Uterus (tissue), 4 donors: Measurements from ENCODE around the gene ZNF407. TPM values are rescaled to one million over a fixed set of nuclear protein-coding genes. Genes with fewer than 3 reads are reported as not detected.

Source experiments
- DNase-seq, 2 donors: peaks; one replicate each; pipeline ENCODE4 v3.0.0-alpha.2; 2019 to 2020
- H3K27ac ChIP-seq, 2 donors: fragments of 200-600 bp; sonication (generic); 1 replicate in 1 of 2; 2 replicates in 1 of 2; pipeline ENCODE4 v1.5.1; 2016 to 2018
- H3K27me3 ChIP-seq, 2 donors: fragments of 200-600 bp; sonication (generic); one replicate each; pipeline ENCODE4 v1.5.1; 2018 to 2019; ENCODE audit warnings: control low read depth in 1 of 2
- H3K36me3 ChIP-seq, 2 donors: fragments of 200-600 bp; sonication (generic); one replicate each; pipeline ENCODE4 v1.5.1; 2019; ENCODE audit warnings: control low read depth in 1 of 2
- H3K4me1 ChIP-seq, 2 donors: fragments of 200-600 bp; sonication (generic); one replicate each; pipeline ENCODE4 v1.5.1; 2018 to 2019; ENCODE audit warnings: control low read depth in 1 of 2
- H3K4me3 ChIP-seq, 2 donors: fragments of 200-600 bp; sonication (generic); 1 replicate in 1 of 2; 2 replicates in 1 of 2; pipeline ENCODE4 v1.5.1; 2018 to 2019; ENCODE audit warnings: mild to moderate bottlenecking in 1 of 2
- H3K9me3 ChIP-seq, 2 donors: fragments of 200-600 bp; sonication (generic); one replicate each; pipeline ENCODE4 v1.5.1; 2019; ENCODE audit warnings: control low read depth in 1 of 2
- CTCF ChIP-seq, 4 experiments: fragments of 200-600 bp in 2 of 4; fragments of 450-650 bp in 2 of 4; sonication (generic) in 2 of 4; IDR thresholded peaks; one replicate each; pipeline ENCODE4 v1.5.1; 2016 to 2019; ENCODE audit warnings: antibody characterized with exemption in 4 of 4, mild to moderate bottlenecking in 2 of 4, moderate library complexity in 1 of 4
- POLR2A ChIP-seq, 2 donors: fragments of 450-650 bp; IDR thresholded peaks; one replicate each; pipeline ENCODE4 v1.6.1; 2016; ENCODE audit warnings: antibody characterized with exemption in 2 of 2, mild to moderate bottlenecking in 1 of 2, moderate library complexity in 1 of 2
- intact Hi-C: fragments of 100-400 bp; cut with DNase I; formaldehyde crosslinking; loops from one replicate; pipeline ENCODE4 v1.15.1; 2023; ENCODE audit warnings: low total_unique reads
- total RNA-seq, 4 donors: library from RNA; depleted of rRNA in 3 of 4; stranded (reverse); fragments of >200 nt in 3 of 4; gene quantifications; one replicate each; pipeline versions ENCODE4 v1.1.0 to v1.2.4, GENCODE V29; 2014 to 2023
- donor health status: DM: yes; HTN: yes; CAD: no.

Gene ZNF407
- total RNA-seq, 4 donors from 2014 or later, result 10.6 to 38.9 (median 23.7) TPM

GRCh38 chr18:74669136-74669798, 71.6 kb downstream of the ZNF407 start:
- no peak for TF ChIP-seq POLR2A (IDR thresholded peaks at IDR 0.05)
- DNase-seq, result no peak
- no peaks in the 10 kb centered on the region for H3K27me3 ChIP-seq
- no peak overlapping the region for H3K27ac ChIP-seq
- no peaks in the 10 kb centered on the region for H3K36me3 ChIP-seq
- intact Hi-C loops, result no loop called here
- H3K9me3 ChIP-seq, result no peaks in the 10 kb centered on the region
- no peaks in the 10 kb centered on the region for H3K4me1 ChIP-seq
- no peak overlapping the region for H3K4me3 ChIP-seq

- no peaks in the 10 kb centered on the region for H3K4me1 ChIP-seq
- H3K36me3 ChIP-seq, result no peaks in the 10 kb centered on the region
- H3K4me3 ChIP-seq, result no peak overlapping the region
- H3K27ac ChIP-seq, result no peak overlapping the region
- no peaks in the 10 kb centered on the region for H3K9me3 ChIP-seq
- no peak for TF ChIP-seq POLR2A (IDR thresholded peaks at IDR 0.05)
- no peak for TF ChIP-seq CTCF (IDR thresholded peaks at IDR 0.05)
- H3K27me3 ChIP-seq, result no peaks in the 10 kb centered on the region
- intact Hi-C loops, result no loop called here
- DNase-seq, result no peak
Measured at GRCh38 chr18:74672371-74672770, 74.7 kb downstream of the ZNF407 start.

- intact Hi-C loops, result no loop called here
- Histone ChIP-seq H3K27me3 (no peaks in the 10 kb centered on the region), H3K36me3 (no peaks in the 10 kb centered on the region), H3K9me3 (no peaks in the 10 kb centered on the region), H3K4me3 (no peak overlapping the region), H3K4me1 (no peaks in the 10 kb centered on the region), H3K27ac (no peak overlapping the region)
- no peak for DNase-seq
- no peak for TF ChIP-seq CTCF (IDR thresholded peaks at IDR 0.05)
- TF ChIP-seq POLR2A (IDR thresholded peaks at IDR 0.05), result no peak
Measured at GRCh38 chr18:74674487-74674886, 76.8 kb downstream of the ZNF407 start.

GRCh38 chr18:74679006-74679678, 81.5 kb downstream of the ZNF407 start:
- no peak overlapping the region for H3K27ac ChIP-seq
- intact Hi-C loops, result no loop called here

GRCh38 chr18:74679679-74680076, 82.0 kb downstream of the ZNF407 start:
- H3K4me3 ChIP-seq, result no peak overlapping the region
- no peaks in the 10 kb centered on the region for H3K27me3 ChIP-seq
- H3K36me3 ChIP-seq, result no peaks in the 10 kb centered on the region
- H3K27ac ChIP-seq, result no peak overlapping the region
- no peaks in the 10 kb centered on the region for H3K4me1 ChIP-seq
- intact Hi-C loops, result no loop called here
- DNase-seq, result no peak
- TF ChIP-seq CTCF (IDR thresholded peaks at IDR 0.05), result no peak
- no peak for TF ChIP-seq POLR2A (IDR thresholded peaks at IDR 0.05)
- H3K9me3 ChIP-seq, result no peaks in the 10 kb centered on the region

More at GRCh38 chr18:74679006-74679678, 81.5 kb downstream of the ZNF407 start:
- Histone ChIP-seq H3K9me3 (no peaks in the 10 kb centered on the region), H3K36me3 (no peaks in the 10 kb centered on the region), H3K4me3 (no peak overlapping the region), H3K27me3 (no peaks in the 10 kb centered on the region), H3K4me1 (no peaks in the 10 kb centered on the region)
- TF ChIP-seq POLR2A (IDR thresholded peaks at IDR 0.05) (no peak), CTCF (IDR thresholded peaks at IDR 0.05) (no peak)
- DNase-seq, result no peak
